ENCODE measurements around the gene EPN1. TPM values are rescaled to one million over a fixed set of nuclear protein-coding genes. Genes with fewer than 3 reads are reported as not detected.

EPN1 gene
- total RNA-seq, 1 experiment from 2014 or later = 197 TPM

DNA sequence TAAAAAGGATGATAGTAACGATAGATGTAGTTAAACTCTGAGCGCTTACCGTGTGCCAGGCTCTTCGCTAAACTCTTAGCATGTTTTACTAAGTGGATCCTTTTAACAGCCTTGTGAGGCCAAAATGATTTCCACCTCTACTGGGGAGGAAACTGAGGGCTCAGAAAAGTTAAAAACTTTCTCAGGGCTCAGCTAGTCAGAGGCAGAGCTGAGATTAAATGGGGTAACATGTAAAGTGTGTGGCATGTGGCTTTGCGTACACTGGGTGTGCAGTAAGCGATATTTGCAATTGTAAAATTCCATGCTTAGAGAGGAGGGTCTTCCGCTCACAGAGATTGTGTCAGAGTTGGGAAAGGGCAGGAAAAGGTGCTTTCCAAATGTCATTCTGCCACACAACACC is 18.5 kb upstream of the EPN1 start:
- BruUV-seq (replicated peaks) = no TSS peak
- no peak for DNase-seq
- H3K4me1 Mint-ChIP-seq (ENCODE audit: low read depth, unreplicated experiment) = peaks cover 15% of the 10 kb centered on the region
- H3K27me3 Mint-ChIP-seq (ENCODE audit: insufficient read depth, unreplicated experiment) = no peaks in the 10 kb centered on the region
- no peaks in the 10 kb centered on the region; the same call in none of the 2 replicates for H3K36me3 ChIP-seq (ENCODE audit: control insufficient read depth, insufficient read depth, low read length)
- peak overlapping the region; percentile 98 for H3K27ac Mint-ChIP-seq (ENCODE audit: unreplicated experiment)
- ChIA-PET POLR2A (interaction anchor here (0.6 to 1.5 kb wide), 2 partner anchors 11 to 464 kb away, joined by 4 read pairs; partner anchors contain the start of gene ZNF787), CTCF (interaction anchor here (0.8 to 1.0 kb wide), 2 partner anchors 15 kb away, joined by 3 to 4 read pairs; no protein-coding TSS in a partner anchor)
- H3K27me3 ChIP-seq (replicated peaks; ENCODE audit: control insufficient read depth, insufficient read depth, low read length) = no peaks in the 10 kb centered on the region
- no peaks in the 10 kb centered on the region for H3K9me3 ChIP-seq
- H3K4me1 ChIP-seq = peaks cover 6% of the 10 kb centered on the region; the same call in 1 of the 2 replicates
- peaks cover 60% of the 10 kb centered on the region for H3K36me3 Mint-ChIP-seq (ENCODE audit: insufficient read depth, unreplicated experiment)
- intact Hi-C loops (cut with micrococcal nuclease; ENCODE audit: unreplicated experiment) = loop anchor here (10.0 kb wide), 1 partner anchor 488 kb away; the partner anchor contains the start of gene ZNF444
- peak overlapping the region; percentile 98 for H3K4me3 Mint-ChIP-seq (ENCODE audit: unreplicated experiment)
- peak overlapping the region; percentile 87 for H3K4me3 ChIP-seq (ENCODE audit: low read depth, low read length)
- TF ChIP-seq, protein P1, sequence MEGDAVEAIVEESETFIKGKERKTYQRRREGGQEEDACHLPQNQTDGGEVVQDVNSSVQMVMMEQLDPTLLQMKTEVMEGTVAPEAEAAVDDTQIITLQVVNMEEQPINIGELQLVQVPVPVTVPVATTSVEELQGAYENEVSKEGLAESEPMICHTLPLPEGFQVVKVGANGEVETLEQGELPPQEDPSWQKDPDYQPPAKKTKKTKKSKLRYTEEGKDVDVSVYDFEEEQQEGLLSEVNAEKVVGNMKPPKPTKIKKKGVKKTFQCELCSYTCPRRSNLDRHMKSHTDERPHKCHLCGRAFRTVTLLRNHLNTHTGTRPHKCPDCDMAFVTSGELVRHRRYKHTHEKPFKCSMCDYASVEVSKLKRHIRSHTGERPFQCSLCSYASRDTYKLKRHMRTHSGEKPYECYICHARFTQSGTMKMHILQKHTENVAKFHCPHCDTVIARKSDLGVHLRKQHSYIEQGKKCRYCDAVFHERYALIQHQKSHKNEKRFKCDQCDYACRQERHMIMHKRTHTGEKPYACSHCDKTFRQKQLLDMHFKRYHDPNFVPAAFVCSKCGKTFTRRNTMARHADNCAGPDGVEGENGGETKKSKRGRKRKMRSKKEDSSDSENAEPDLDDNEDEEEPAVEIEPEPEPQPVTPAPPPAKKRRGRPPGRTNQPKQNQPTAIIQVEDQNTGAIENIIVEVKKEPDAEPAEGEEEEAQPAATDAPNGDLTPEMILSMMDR (IDR thresholded peaks at IDR 0.05; ENCODE audit: insufficient read depth in 1 of 2, low read depth in 1 of 2, low read length in 1 of 2, severe bottlenecking in 1 of 2, unreplicated experiment in 1 of 2) = no peak
- no peaks in the 10 kb centered on the region for H3K9me3 Mint-ChIP-seq (ENCODE audit: unreplicated experiment)

- BruUV-seq (replicated peaks) = no TSS peak
- TF ChIP-seq, protein P1 (IDR thresholded peaks at IDR 0.05; ENCODE audit: insufficient read depth in 1 of 2, low read depth in 1 of 2, low read length in 1 of 2, severe bottlenecking in 1 of 2, unreplicated experiment in 1 of 2) = no peak
- DNase-seq = no peak
- H3K27ac Mint-ChIP-seq (ENCODE audit: unreplicated experiment) = peak overlapping the region; percentile 23
- Histone ChIP-seq H3K27me3 (replicated peaks; ENCODE audit: control insufficient read depth, insufficient read depth, low read length) (no peaks in the 10 kb centered on the region), H3K36me3 (ENCODE audit: control insufficient read depth, insufficient read depth, low read length) (no peaks in the 10 kb centered on the region; the same call in none of the 2 replicates), H3K4me3 (ENCODE audit: low read depth, low read length) (peak overlapping the region; percentile 87; the same call in 1 of the 2 replicates), H3K4me1 (peaks cover 6% of the 10 kb centered on the region; the same call in 1 of the 2 replicates), H3K9me3 (no peaks in the 10 kb centered on the region)
- ChIA-PET CTCF (interaction anchor here (0.8 kb wide), 1 partner anchor 14 kb away, joined by 3 read pairs; no protein-coding TSS in a partner anchor), POLR2A (interaction anchor here (0.6 to 1.5 kb wide), 2 partner anchors 11 to 464 kb away, joined by 4 read pairs; partner anchors contain the start of gene ZNF787)
- peak overlapping the region; percentile 98 for H3K4me3 Mint-ChIP-seq (ENCODE audit: unreplicated experiment)
- no peaks in the 10 kb centered on the region for H3K27me3 Mint-ChIP-seq (ENCODE audit: insufficient read depth, unreplicated experiment)
- peaks cover 21% of the 10 kb centered on the region for H3K4me1 Mint-ChIP-seq (ENCODE audit: low read depth, unreplicated experiment)
- H3K9me3 Mint-ChIP-seq (ENCODE audit: unreplicated experiment) = no peaks in the 10 kb centered on the region
- intact Hi-C loops (cut with micrococcal nuclease; ENCODE audit: unreplicated experiment) = loop anchor here (10.0 kb wide), 1 partner anchor 488 kb away; the partner anchor contains the start of gene ZNF444
- peaks cover 61% of the 10 kb centered on the region for H3K36me3 Mint-ChIP-seq (ENCODE audit: insufficient read depth, unreplicated experiment)
These were observed 17.9 kb upstream of the EPN1 start for GRCh38 chr19:55656988-55657747.

DNA sequence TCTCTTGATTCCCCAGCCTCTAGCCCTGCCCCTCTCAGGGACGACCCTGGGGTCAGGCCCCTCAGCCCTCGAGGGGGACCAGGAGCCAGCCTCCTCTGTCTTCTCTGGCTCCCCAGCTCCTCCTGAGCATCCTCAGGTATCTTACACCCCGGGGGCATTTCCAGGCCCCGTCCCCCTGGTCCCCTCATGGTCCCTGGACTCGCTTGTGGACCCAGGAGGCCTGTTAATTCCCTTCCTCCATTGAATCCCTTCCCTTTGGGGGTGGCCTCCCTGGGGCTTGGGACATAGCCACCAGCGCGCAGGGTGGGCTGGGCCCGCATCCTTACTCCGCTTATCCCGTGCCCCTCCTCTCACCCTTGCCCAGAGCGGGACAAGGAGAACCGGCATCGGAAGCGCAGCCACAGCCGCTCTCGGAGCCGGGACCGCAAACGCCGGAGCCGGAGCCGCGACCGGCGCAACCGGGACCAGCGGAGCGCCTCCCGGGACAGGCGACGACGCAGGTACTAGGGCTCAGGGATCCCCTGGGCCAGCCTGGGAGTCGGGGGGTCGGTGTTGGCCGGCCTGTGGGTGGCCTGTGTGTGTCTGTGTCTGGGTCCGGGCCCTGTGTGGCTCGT is 16.1 kb upstream of the EPN1 start:
- POLR2A ChIA-PET = no interaction called here
- CTCF ChIA-PET = interaction anchor here (0.6 kb wide), 1 partner anchor 12 kb away, joined by 4 read pairs; no protein-coding TSS in a partner anchor
- Histone ChIP-seq H3K4me1 (peaks cover 6% of the 10 kb centered on the region; the same call in 1 of the 2 replicates), H3K36me3 (ENCODE audit: control insufficient read depth, insufficient read depth, low read length) (peaks cover 11% of the 10 kb centered on the region), H3K9me3 (no peaks in the 10 kb centered on the region), H3K27me3 (replicated peaks; ENCODE audit: control insufficient read depth, insufficient read depth, low read length) (no peaks in the 10 kb centered on the region), H3K4me3 (ENCODE audit: low read depth, low read length) (no peak overlapping the region)
- Mint-ChIP-seq H3K27me3 (ENCODE audit: insufficient read depth, unreplicated experiment) (no peaks in the 10 kb centered on the region), H3K4me3 (ENCODE audit: unreplicated experiment) (peak overlapping the region; percentile 45), H3K9me3 (ENCODE audit: unreplicated experiment) (no peaks in the 10 kb centered on the region), H3K4me1 (ENCODE audit: low read depth, unreplicated experiment) (peaks cover 28% of the 10 kb centered on the region), H3K36me3 (ENCODE audit: insufficient read depth, unreplicated experiment) (peaks cover 65% of the 10 kb centered on the region), H3K27ac (ENCODE audit: unreplicated experiment) (peak overlapping the region; percentile 62)
- BruUV-seq (replicated peaks) = no TSS peak
- no peak for DNase-seq
- TF ChIP-seq, protein P1 (IDR thresholded peaks at IDR 0.05; ENCODE audit: insufficient read depth in 1 of 2, low read depth in 1 of 2, low read length in 1 of 2, severe bottlenecking in 1 of 2, unreplicated experiment in 1 of 2) = no peak
- intact Hi-C loops (cut with micrococcal nuclease; ENCODE audit: unreplicated experiment) = loop anchor here (10.0 kb wide), 1 partner anchor 486 kb away; the partner anchor contains the start of gene ZNF444

Data from Caco-2 (cell line).